B cell (primary cell): Measurements from ENCODE around the gene OPHN1. TPM values are rescaled to one million over a fixed set of nuclear protein-coding genes. Genes with fewer than 3 reads are reported as not detected.

Experiments
- ATAC-seq: fragments of 200-7000 bp; cut with Tn5 transposase; one replicate; pipeline ENCODE4 v1.10.0; 2021; ENCODE audit warnings: low read depth, mild to moderate bottlenecking, moderate number of reproducible peaks, moderate library complexity
- CTCF ChIA-PET: fragments of 350-600 bp; sonication (Branson Sonifier 250); formaldehyde crosslinking; loops from one replicate; lab custom pipeline; 2021; ENCODE audit warnings: antibody characterized with exemption, inconsistent platforms; lab: Charles Lee
- POLR2A ChIA-PET: fragments of 350-600 bp; sonication (Branson Sonifier 250); formaldehyde crosslinking; loops from one replicate; lab custom pipeline; 2021; ENCODE audit warnings: antibody characterized with exemption; lab: Charles Lee
- DNase-seq: peaks from one replicate; pipeline ENCODE4 v3.0.0; 2013
- H2AFZ ChIP-seq: 2 replicates; pipeline ENCODE4 v1.6.1; 2012; ENCODE audit warnings: mild to moderate bottlenecking, low read depth, low read length; ENCODE audit not compliant: insufficient read depth, poor library complexity, severe bottlenecking
- H3K27ac ChIP-seq, 2 donors: 1 replicate in 1 of 2; 2 replicates in 1 of 2; pipeline ENCODE4 v1.5.1; 2012 to 2013; ENCODE audit warnings: low read length in 2 of 2, mild to moderate bottlenecking in 2 of 2, moderate library complexity in 1 of 2
- H3K27me3 ChIP-seq, 4 experiments: fragments of 200-600 bp in 1 of 4; sonication (generic) in 1 of 4; replicated peaks in 1 of 4; 1 replicate in 2 of 4; 2 replicates in 2 of 4; pipeline versions ENCODE4 v1.6.1 to v1.7.0; 2013 to 2016; ENCODE audit warnings: low read length in 3 of 4, mild to moderate bottlenecking in 2 of 4, mixed read lengths in 1 of 4, moderate library complexity in 1 of 4; ENCODE audit not compliant: insufficient read depth in 4 of 4, control insufficient read depth in 3 of 4; ENCODE audit errors: control extremely low read depth in 1 of 4
- H3K36me3 ChIP-seq, 2 experiments: replicated peaks in 1 of 2; 1 replicate in 1 of 2; 2 replicates in 1 of 2; pipeline versions ENCODE4 v1.6.1 to v1.7.1; 2013; ENCODE audit warnings: low read length in 1 of 2; ENCODE audit not compliant: insufficient read depth in 2 of 2, control insufficient read depth in 1 of 2; ENCODE audit errors: control extremely low read depth in 1 of 2, extremely low read depth in 1 of 2
- H3K4me1 ChIP-seq, 2 donors: fragments of 200-600 bp in 1 of 2; sonication (generic) in 1 of 2; 1 replicate in 1 of 2; 2 replicates in 1 of 2; pipeline versions ENCODE4 v1.5.1 to v1.6.1; 2013 to 2017; ENCODE audit warnings: low read length in 2 of 2; ENCODE audit not compliant: control insufficient read depth in 2 of 2, insufficient read depth in 2 of 2
- H3K4me2 ChIP-seq: replicated peaks from 2 replicates; pipeline ENCODE3; 2012; ENCODE audit warnings: mild to moderate bottlenecking, low read depth, low read length; ENCODE audit not compliant: poor library complexity, severe bottlenecking
- H3K4me3 ChIP-seq, 5 experiments: fragments of 200-600 bp in 1 of 5; sonication (generic) in 1 of 5; 1 replicate in 3 of 5; 2 replicates in 2 of 5; pipeline versions ENCODE4 v1.5.1 to v1.7.0; 2011 to 2016; ENCODE audit warnings: low read length in 4 of 5, mild to moderate bottlenecking in 4 of 5, low read depth in 2 of 5, control low read depth in 1 of 5, moderate library complexity in 1 of 5; ENCODE audit not compliant: insufficient read depth in 1 of 5; ENCODE audit errors: control extremely low read depth in 1 of 5, extremely low read depth in 1 of 5
- H3K79me2 ChIP-seq: fragments of 200-600 bp; sonication (generic); one replicate; pipeline ENCODE4 v1.6.0; 2016; ENCODE audit warnings: low read length; ENCODE audit not compliant: control insufficient read depth, insufficient read depth
- H3K9ac ChIP-seq: fragments of 200-600 bp; sonication (generic); 2 replicates; pipeline ENCODE4 v1.6.1; 2017; ENCODE audit warnings: mild to moderate bottlenecking, low read length, moderate library complexity
- H3K9me3 ChIP-seq, 3 donors: one replicate each; pipeline versions ENCODE4 v1.6.1 to v1.7.1; 2013; ENCODE audit warnings: low read length in 2 of 3; ENCODE audit not compliant: control insufficient read depth in 2 of 3, insufficient read depth in 1 of 3; ENCODE audit errors: control extremely low read depth in 1 of 3
- H4K20me1 ChIP-seq: 2 replicates; pipeline ENCODE4 v1.6.0; 2012; ENCODE audit warnings: mild to moderate bottlenecking, low read length; ENCODE audit not compliant: insufficient read depth, control insufficient read depth, poor library complexity, severe bottlenecking
- H3K27ac Mint-ChIP-seq: one replicate; pipeline ENCODE4 v1.8.0; 2021; ENCODE audit warnings: mixed read lengths
- H3K27me3 Mint-ChIP-seq: one replicate; pipeline ENCODE4 v1.8.0; 2021; ENCODE audit warnings: mixed read lengths
- H3K4me1 Mint-ChIP-seq: one replicate; pipeline ENCODE4 v1.8.0; 2021; ENCODE audit warnings: mixed read lengths
- H3K4me3 Mint-ChIP-seq: one replicate; pipeline ENCODE4 v1.8.0; 2021; ENCODE audit warnings: mixed read lengths
- H3K9me3 Mint-ChIP-seq: one replicate; pipeline ENCODE4 v1.8.0; 2022; ENCODE audit warnings: mixed read lengths; ENCODE audit not compliant: insufficient read depth
- CTCF ChIP-seq: fragments of 200-600 bp; IDR thresholded peaks from one replicate; pipeline ENCODE4 v1.8.0; 2022; ENCODE audit warnings: antibody characterized with exemption, mild to moderate bottlenecking
- EZH2 ChIP-seq: IDR thresholded peaks from 2 replicates; pipeline ENCODE4 v1.6.1; 2012; ENCODE audit warnings: borderline replicate concordance, low read depth, mild to moderate bottlenecking, moderate library complexity, low read length; ENCODE audit not compliant: insufficient read depth, poor library complexity, severe bottlenecking
- WGBS: methylation state at CpG from one replicate; pipeline ENCODE4 v1.1.5; 2013; ENCODE audit warnings: missing lambda C conversion rate; ENCODE audit not compliant: insufficient coverage; 5-methylcytosine and 5-hydroxymethylcytosine counted together
- intact Hi-C: fragments of 100-400 bp; cut with micrococcal nuclease; formaldehyde crosslinking; loops from one replicate; pipeline ENCODE4 v1.10.0; 2022
- polyA plus RNA-seq: library from polyadenylated mRNA; depleted of rRNA; stranded (reverse); fragments of >200 nt; gene quantifications from 2 replicates; pipeline ENCODE4 v1.2.3, GENCODE V29; 2012
- total RNA-seq, 2 donors: library from RNA; stranded (reverse); fragments of 120-200 nt in 1 of 2; gene quantifications; 1 replicate in 1 of 2; 2 replicates in 1 of 2; pipeline versions ENCODE4 v1.2.3 to v1.2.4, GENCODE V29; 2013 to 2022

The OPHN1 gene
- total and polyA plus RNA-seq, 2 donors (not counting 1 experiment from before 2014, with no cell fraction given): 0.03 to 0.17 TPM

GRCh38 chrX:68238568-68238967, 194.7 kb downstream of the OPHN1 start:
- H3K4me2 ChIP-seq: no peak overlapping the region
- ChIA-PET POLR2A (no interaction called here), CTCF (no interaction called here)
- H3K27ac Mint-ChIP-seq: no peak overlapping the region
- intact Hi-C loops: no loop called here
- no peaks in the 10 kb centered on the region for H3K9me3 ChIP-seq
- no peaks in the 10 kb centered on the region for H3K4me1 Mint-ChIP-seq
- no peaks in the 10 kb centered on the region for H3K9me3 Mint-ChIP-seq
- no peak overlapping the region for H3K4me3 ChIP-seq
- no peak for ATAC-seq
- TF ChIP-seq CTCF: no peak
- TF ChIP-seq EZH2: no peak
- no peaks in the 10 kb centered on the region for H3K79me2 ChIP-seq
- H3K36me3 ChIP-seq: no peaks in the 10 kb centered on the region
- H3K4me1 ChIP-seq: no peaks in the 10 kb centered on the region
- H3K4me3 Mint-ChIP-seq: no peak overlapping the region
- no CpG with 5 or more reads among the region's 7 CpGs for WGBS
- no peak for DNase-seq
- no peak overlapping the region for H3K27ac ChIP-seq
- H4K20me1 ChIP-seq: no peaks in the 10 kb centered on the region
- no peaks in the 10 kb centered on the region for H3K27me3 Mint-ChIP-seq
- no peak overlapping the region for H3K9ac ChIP-seq
- H2AFZ ChIP-seq: no peak overlapping the region
- H3K27me3 ChIP-seq: no peaks in the 10 kb centered on the region

- WGBS: no CpG with 5 or more reads among the region's 6 CpGs
Observed at GRCh38 chrX:68234171-68234910, 199.0 kb downstream of the OPHN1 start.

More at GRCh38 chrX:68234171-68234910, 199.0 kb downstream of the OPHN1 start:
- H4K20me1 ChIP-seq: no peaks in the 10 kb centered on the region
- no peaks in the 10 kb centered on the region for H3K4me1 ChIP-seq
- no peak overlapping the region for H3K4me2 ChIP-seq
- H3K79me2 ChIP-seq: no peaks in the 10 kb centered on the region
- H3K4me3 ChIP-seq: no peak overlapping the region
- DNase-seq (no peak), ATAC-seq (no peak)
- no peaks in the 10 kb centered on the region for H3K9me3 Mint-ChIP-seq
- TF ChIP-seq CTCF (no peak), EZH2 (no peak)
- no peak overlapping the region for H3K9ac ChIP-seq
- no peaks in the 10 kb centered on the region for H3K4me1 Mint-ChIP-seq
- no peak overlapping the region for H3K27ac Mint-ChIP-seq
- intact Hi-C loops: no loop called here
- no peaks in the 10 kb centered on the region for H3K27me3 Mint-ChIP-seq
- H3K4me3 Mint-ChIP-seq: no peak overlapping the region
- H2AFZ ChIP-seq: no peak overlapping the region
- H3K27me3 ChIP-seq: no peaks in the 10 kb centered on the region
- CTCF ChIA-PET: no interaction called here
- no peaks in the 10 kb centered on the region for H3K9me3 ChIP-seq
- POLR2A ChIA-PET: no interaction called here
- no peaks in the 10 kb centered on the region for H3K36me3 ChIP-seq
- no peak overlapping the region for H3K27ac ChIP-seq
